ENCODE data around the gene WDR82. TPM values are rescaled to one million over a fixed set of nuclear protein-coding genes. Genes with fewer than 3 reads are reported as not detected.

The WDR82 gene
- total and polyA plus RNA-seq, 10 of the 15 experiments (the other 5 are each of a cell fraction or from before 2014, with no cell fraction given): 10.1 to 82.4 (median 48.7) TPM

DNA sequence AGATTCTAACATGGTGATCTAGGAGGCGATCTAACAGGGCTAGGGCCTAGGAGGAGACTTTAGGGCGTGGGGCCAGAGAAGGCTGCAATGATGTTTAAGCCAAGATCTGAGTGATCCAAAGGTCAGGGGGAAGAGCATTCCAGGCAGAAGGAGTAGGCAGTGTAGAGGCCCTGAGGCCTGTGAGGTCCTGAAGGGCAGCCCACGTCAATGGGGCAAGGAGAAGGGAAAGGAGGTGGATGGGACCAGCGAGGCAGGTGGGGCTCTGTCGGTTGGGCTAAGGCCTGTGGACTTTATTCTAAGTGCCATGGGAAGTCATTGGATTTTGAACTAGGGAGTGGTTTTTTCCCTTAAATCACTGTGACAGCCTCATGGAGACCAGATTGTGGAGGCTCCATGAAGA is 27.5 kb upstream of the WDR82 start:
- no peak overlapping the region for H3K27ac ChIP-seq (ENCODE audit: control insufficient read depth, insufficient read depth)
- no peak overlapping the region for H3K4me2 ChIP-seq (ENCODE audit: control insufficient read depth, insufficient read depth)
- ChIA-PET SMC1A (ENCODE audit: uncharacterized antibody, unreplicated experiment) (interaction anchor here (1.9 kb wide), 1 partner anchor 33 kb away, joined by 6 read pairs; no protein-coding TSS in a partner anchor), CTCF (no interaction called here), POLR2A (no interaction called here), RAD21 (ENCODE audit: unreplicated experiment) (no interaction called here)
- H3K9ac ChIP-seq (ENCODE audit: control insufficient read depth, insufficient read depth, low read length): no peak overlapping the region
- no peak for ATAC-seq
- H3K36me3 ChIP-seq (ENCODE audit: control insufficient read depth in 2 of 2, insufficient read depth in 2 of 2, low read length in 1 of 2): no peaks in the 10 kb centered on the region
- no peak overlapping the region for H2AFZ ChIP-seq (ENCODE audit: control insufficient read depth, low read depth, low read length)
- no TSS peak for BruUV-seq (replicated peaks)
- H3K4me3 ChIP-seq: no peak overlapping the region
- intact Hi-C loops (cut with micrococcal nuclease; ENCODE audit: unreplicated experiment) (no loop called here), in situ Hi-C loops (cut with MboI) (no loop called here)
- no peaks in the 10 kb centered on the region for H3K79me2 ChIP-seq (ENCODE audit: control insufficient read depth, insufficient read depth, low read length)
- 56% methylated on average over 5 of the region's 5 CpGs for WGBS (ENCODE audit: insufficient coverage, insufficient replicate concordance, low lambda C conversion rate, missing lambda C conversion rate)
- no peaks in the 10 kb centered on the region for H4K20me1 ChIP-seq (ENCODE audit: control insufficient read depth, insufficient read depth)
- no peak for DNase-seq (ENCODE audit: low read depth, low spot score)
- FAIRE-seq: no peak
- peaks cover 22% of the 10 kb centered on the region for H3K4me1 ChIP-seq (ENCODE audit: control insufficient read depth, insufficient read depth, low read length)
- H3K9me3 ChIP-seq (replicated peaks; ENCODE audit: control insufficient read depth, insufficient read depth, low read length): no peaks in the 10 kb centered on the region
- no peaks in the 10 kb centered on the region for H3K27me3 ChIP-seq (replicated peaks in 1 of 2; ENCODE audit: control insufficient read depth in 2 of 2, insufficient read depth in 2 of 2, low read length in 1 of 2)
- TF ChIP-seq YY1 (IDR thresholded peaks at IDR 0.05; ENCODE audit: low read depth, low read length): no peak
- TF ChIP-seq, protein P1, sequence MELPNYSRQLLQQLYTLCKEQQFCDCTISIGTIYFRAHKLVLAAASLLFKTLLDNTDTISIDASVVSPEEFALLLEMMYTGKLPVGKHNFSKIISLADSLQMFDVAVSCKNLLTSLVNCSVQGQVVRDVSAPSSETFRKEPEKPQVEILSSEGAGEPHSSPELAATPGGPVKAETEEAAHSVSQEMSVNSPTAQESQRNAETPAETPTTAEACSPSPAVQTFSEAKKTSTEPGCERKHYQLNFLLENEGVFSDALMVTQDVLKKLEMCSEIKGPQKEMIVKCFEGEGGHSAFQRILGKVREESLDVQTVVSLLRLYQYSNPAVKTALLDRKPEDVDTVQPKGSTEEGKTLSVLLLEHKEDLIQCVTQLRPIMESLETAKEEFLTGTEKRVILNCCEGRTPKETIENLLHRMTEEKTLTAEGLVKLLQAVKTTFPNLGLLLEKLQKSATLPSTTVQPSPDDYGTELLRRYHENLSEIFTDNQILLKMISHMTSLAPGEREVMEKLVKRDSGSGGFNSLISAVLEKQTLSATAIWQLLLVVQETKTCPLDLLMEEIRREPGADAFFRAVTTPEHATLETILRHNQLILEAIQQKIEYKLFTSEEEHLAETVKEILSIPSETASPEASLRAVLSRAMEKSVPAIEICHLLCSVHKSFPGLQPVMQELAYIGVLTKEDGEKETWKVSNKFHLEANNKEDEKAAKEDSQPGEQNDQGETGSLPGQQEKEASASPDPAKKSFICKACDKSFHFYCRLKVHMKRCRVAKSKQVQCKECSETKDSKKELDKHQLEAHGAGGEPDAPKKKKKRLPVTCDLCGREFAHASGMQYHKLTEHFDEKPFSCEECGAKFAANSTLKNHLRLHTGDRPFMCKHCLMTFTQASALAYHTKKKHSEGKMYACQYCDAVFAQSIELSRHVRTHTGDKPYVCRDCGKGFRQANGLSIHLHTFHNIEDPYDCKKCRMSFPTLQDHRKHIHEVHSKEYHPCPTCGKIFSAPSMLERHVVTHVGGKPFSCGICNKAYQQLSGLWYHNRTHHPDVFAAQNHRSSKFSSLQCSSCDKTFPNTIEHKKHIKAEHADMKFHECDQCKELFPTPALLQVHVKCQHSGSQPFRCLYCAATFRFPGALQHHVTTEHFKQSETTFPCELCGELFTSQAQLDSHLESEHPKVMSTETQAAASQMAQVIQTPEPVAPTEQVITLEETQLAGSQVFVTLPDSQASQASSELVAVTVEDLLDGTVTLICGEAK (IDR thresholded peaks at IDR 0.05; ENCODE audit: borderline replicate concordance): no peak
- TF ChIP-seq RAD51 (IDR thresholded peaks at IDR 0.05): no peak
- no peak for TF ChIP-seq CHD1 (IDR thresholded peaks at IDR 0.05; ENCODE audit: low read depth, low read length)
- no peak for TF ChIP-seq EGR1 (IDR thresholded peaks at IDR 0.05; ENCODE audit: borderline replicate concordance in 1 of 2, low read depth in 2 of 2, low read length in 2 of 2)
- TF ChIP-seq, protein P2, sequence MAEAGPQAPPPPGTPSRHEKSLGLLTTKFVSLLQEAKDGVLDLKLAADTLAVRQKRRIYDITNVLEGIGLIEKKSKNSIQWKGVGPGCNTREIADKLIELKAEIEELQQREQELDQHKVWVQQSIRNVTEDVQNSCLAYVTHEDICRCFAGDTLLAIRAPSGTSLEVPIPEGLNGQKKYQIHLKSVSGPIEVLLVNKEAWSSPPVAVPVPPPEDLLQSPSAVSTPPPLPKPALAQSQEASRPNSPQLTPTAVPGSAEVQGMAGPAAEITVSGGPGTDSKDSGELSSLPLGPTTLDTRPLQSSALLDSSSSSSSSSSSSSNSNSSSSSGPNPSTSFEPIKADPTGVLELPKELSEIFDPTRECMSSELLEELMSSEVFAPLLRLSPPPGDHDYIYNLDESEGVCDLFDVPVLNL (IDR thresholded peaks at IDR 0.05; ENCODE audit: low read depth, low read length): no peak
- TF ChIP-seq, protein P3, sequence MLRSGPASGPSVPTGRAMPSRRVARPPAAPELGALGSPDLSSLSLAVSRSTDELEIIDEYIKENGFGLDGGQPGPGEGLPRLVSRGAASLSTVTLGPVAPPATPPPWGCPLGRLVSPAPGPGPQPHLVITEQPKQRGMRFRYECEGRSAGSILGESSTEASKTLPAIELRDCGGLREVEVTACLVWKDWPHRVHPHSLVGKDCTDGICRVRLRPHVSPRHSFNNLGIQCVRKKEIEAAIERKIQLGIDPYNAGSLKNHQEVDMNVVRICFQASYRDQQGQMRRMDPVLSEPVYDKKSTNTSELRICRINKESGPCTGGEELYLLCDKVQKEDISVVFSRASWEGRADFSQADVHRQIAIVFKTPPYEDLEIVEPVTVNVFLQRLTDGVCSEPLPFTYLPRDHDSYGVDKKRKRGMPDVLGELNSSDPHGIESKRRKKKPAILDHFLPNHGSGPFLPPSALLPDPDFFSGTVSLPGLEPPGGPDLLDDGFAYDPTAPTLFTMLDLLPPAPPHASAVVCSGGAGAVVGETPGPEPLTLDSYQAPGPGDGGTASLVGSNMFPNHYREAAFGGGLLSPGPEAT (IDR thresholded peaks at IDR 0.05; ENCODE audit: low read depth): no peak
- no peak for TF ChIP-seq MXI1 (IDR thresholded peaks at IDR 0.05; ENCODE audit: low read depth, low read length)
- no peak for TF ChIP-seq MEF2A (IDR thresholded peaks at IDR 0.05; ENCODE audit: insufficient read depth, low read depth, low read length)
- no peak for TF ChIP-seq MTA2 (IDR thresholded peaks at IDR 0.05; ENCODE audit: low read depth)
- no peak for TF ChIP-seq NFIC (IDR thresholded peaks at IDR 0.05; ENCODE audit: low read depth, low read length)
- TF ChIP-seq NBN (IDR thresholded peaks at IDR 0.05): no peak
- no peak for TF ChIP-seq CEBPB (IDR thresholded peaks at IDR 0.05; ENCODE audit: borderline replicate concordance in 1 of 2, low read depth in 2 of 2, low read length in 2 of 2)
- TF ChIP-seq, protein P4, sequence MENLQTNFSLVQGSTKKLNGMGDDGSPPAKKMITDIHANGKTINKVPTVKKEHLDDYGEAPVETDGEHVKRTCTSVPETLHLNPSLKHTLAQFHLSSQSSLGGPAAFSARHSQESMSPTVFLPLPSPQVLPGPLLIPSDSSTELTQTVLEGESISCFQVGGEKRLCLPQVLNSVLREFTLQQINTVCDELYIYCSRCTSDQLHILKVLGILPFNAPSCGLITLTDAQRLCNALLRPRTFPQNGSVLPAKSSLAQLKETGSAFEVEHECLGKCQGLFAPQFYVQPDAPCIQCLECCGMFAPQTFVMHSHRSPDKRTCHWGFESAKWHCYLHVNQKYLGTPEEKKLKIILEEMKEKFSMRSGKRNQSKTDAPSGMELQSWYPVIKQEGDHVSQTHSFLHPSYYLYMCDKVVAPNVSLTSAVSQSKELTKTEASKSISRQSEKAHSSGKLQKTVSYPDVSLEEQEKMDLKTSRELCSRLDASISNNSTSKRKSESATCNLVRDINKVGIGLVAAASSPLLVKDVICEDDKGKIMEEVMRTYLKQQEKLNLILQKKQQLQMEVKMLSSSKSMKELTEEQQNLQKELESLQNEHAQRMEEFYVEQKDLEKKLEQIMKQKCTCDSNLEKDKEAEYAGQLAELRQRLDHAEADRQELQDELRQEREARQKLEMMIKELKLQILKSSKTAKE (IDR thresholded peaks at IDR 0.05; ENCODE audit: low read depth, poor library complexity, severe bottlenecking): no peak
- no peak for TF ChIP-seq KAT2A (conservative IDR thresholded peaks at IDR 0.05; ENCODE audit: control insufficient read depth, low read depth, low read length)
- TF ChIP-seq TCF7 (IDR thresholded peaks at IDR 0.05; ENCODE audit: borderline replicate concordance): no peak
- no peak for TF ChIP-seq CREM (IDR thresholded peaks at IDR 0.05; ENCODE audit: low read depth)
